HEK293 (cell line): ENCODE data around the gene MAPK11.

Source experiments
- CTCF ChIP-seq: fragments of 450-650 bp; formaldehyde crosslinking; IDR thresholded peaks from 2 replicates; pipeline ENCODE4 v1.5.1; 2016; ENCODE audit warnings: missing biosample characterization, missing genetic modification characterization
- ZBTB26 ChIP-seq: fragments of 450-650 bp; formaldehyde crosslinking; optimal IDR thresholded peaks from 2 replicates; pipeline ENCODE3; 2016; ENCODE audit warnings: missing biosample characterization, mild to moderate bottlenecking, missing genetic modification characterization
- ZNF335 ChIP-seq: fragments of 450-650 bp; formaldehyde crosslinking; conservative IDR thresholded peaks from 2 replicates; pipeline ENCODE4 v1.5.1; 2016; ENCODE audit warnings: missing biosample characterization, missing genetic modification characterization

GRCh38 chr22:50277761-50278160 is 7.6 kb upstream of the MAPK11 start:
- no peak for TF ChIP-seq CTCF (tag by site-specific recombination)
- TF ChIP-seq ZBTB26 (tag by site-specific recombination): no peak
- TF ChIP-seq ZNF335 (tag by site-specific recombination): no peak
